Endodermal cell (in vitro differentiated cells): ENCODE results near the gene GTF2I. TPM values are rescaled to one million over a fixed set of nuclear protein-coding genes. Genes with fewer than 3 reads are reported as not detected.
A peak's percentile ranks its signal among the peaks of the same experiment; 100 is the strongest.
"Not testable (repeated sequence)": the region's sequence is repeated elsewhere in the genome, so short reads cannot be mapped to it uniquely, and the experiment has no call there.

Experiments
- DNase-seq: peaks from one replicate; pipeline ENCODE4 v3.0.0-alpha.2; 2017
- H3K27ac ChIP-seq: 2 replicates; pipeline ENCODE4 v1.5.1; 2013; ENCODE audit warnings: mild to moderate bottlenecking, low read depth, low read length, moderate library complexity
- H3K27me3 ChIP-seq: 2 replicates; pipeline ENCODE4 v1.6.1; 2013; ENCODE audit warnings: mild to moderate bottlenecking, low read length, moderate library complexity; ENCODE audit not compliant: insufficient read depth, control insufficient read depth, poor library complexity, severe bottlenecking
- H3K36me3 ChIP-seq: 2 replicates; pipeline ENCODE4 v1.7.0; 2013; ENCODE audit warnings: mild to moderate bottlenecking, low read length, moderate library complexity; ENCODE audit not compliant: control insufficient read depth, insufficient read depth
- H3K4me1 ChIP-seq: one replicate; pipeline ENCODE4 v1.7.0; 2013; ENCODE audit warnings: low read length; ENCODE audit not compliant: control insufficient read depth, insufficient read depth
- H3K4me3 ChIP-seq: 2 replicates; pipeline ENCODE4 v1.5.1; 2013; ENCODE audit warnings: mild to moderate bottlenecking, low read length, moderate library complexity
- H3K9ac ChIP-seq: 2 replicates; pipeline ENCODE4 v1.6.1; 2013; ENCODE audit warnings: mild to moderate bottlenecking, low read length, moderate library complexity; ENCODE audit not compliant: poor library complexity, severe bottlenecking; ENCODE audit errors: extremely low read depth
- H3K9me3 ChIP-seq: 2 replicates; pipeline ENCODE4 v1.6.1; 2013; ENCODE audit warnings: mild to moderate bottlenecking, low read length, moderate library complexity; ENCODE audit not compliant: control insufficient read depth
- H3K27ac Mint-ChIP-seq: 2 replicates; pipeline ENCODE4 v1.8.0; 2020; ENCODE audit warnings: mixed read lengths
- H3K27me3 Mint-ChIP-seq: 2 replicates; pipeline ENCODE4 v1.8.0; 2021; ENCODE audit warnings: mild to moderate bottlenecking, mixed read lengths; ENCODE audit not compliant: insufficient read depth
- H3K36me3 Mint-ChIP-seq: 2 replicates; pipeline ENCODE4 v1.8.0; 2020; ENCODE audit warnings: low read depth, mixed read lengths
- H3K4me1 Mint-ChIP-seq: 2 replicates; pipeline ENCODE4 v1.8.0; 2020; ENCODE audit warnings: mixed read lengths
- H3K4me3 Mint-ChIP-seq: 2 replicates; pipeline ENCODE4 v1.8.0; 2020; ENCODE audit warnings: mild to moderate bottlenecking, moderate library complexity, mixed read lengths
- H3K9me3 Mint-ChIP-seq: 2 replicates; pipeline ENCODE4 v1.8.0; 2020; ENCODE audit warnings: mild to moderate bottlenecking, mixed read lengths
- WGBS, 2 experiments: methylation state at CpG; one replicate each; pipeline versions ENCODE4 v1.1.5 to v1.1.7; 2013; ENCODE audit warnings: missing lambda C conversion rate in 2 of 2, mixed read lengths in 1 of 2; ENCODE audit not compliant: insufficient coverage in 1 of 2, insufficient read length in 1 of 2; 5-methylcytosine and 5-hydroxymethylcytosine counted together
- total RNA-seq, 2 donors: library from RNA; stranded (reverse); fragmentation: NEBNext Ultra II Directional in 1 of 2; extraction: Animal tissue kit (Norgen Biotek cat#: 25700) in 1 of 2; gene quantifications; 2 replicates in 1 of 2; 3 replicates in 1 of 2; pipeline ENCODE4 v1.2.1, GENCODE V29; 2021
- TF ChIP-seq, protein P1 (sequence below): fragments of 200-600 bp; sonication (generic); conservative IDR thresholded peaks from 2 replicates; pipeline ENCODE4 v1.5.0; 2021; ENCODE audit warnings: antibody characterized with exemption, mild to moderate bottlenecking

GTF2I gene
- total RNA-seq, 2 donors from 2014 or later = 391 to 519 TPM

- H3K27me3 Mint-ChIP-seq = no peaks in the 10 kb centered on the region
- peaks cover 24% of the 10 kb centered on the region for H3K36me3 Mint-ChIP-seq
Observed at GRCh38 chr7:74658178-74659004, 873 bp downstream of the GTF2I start.

DNA sequence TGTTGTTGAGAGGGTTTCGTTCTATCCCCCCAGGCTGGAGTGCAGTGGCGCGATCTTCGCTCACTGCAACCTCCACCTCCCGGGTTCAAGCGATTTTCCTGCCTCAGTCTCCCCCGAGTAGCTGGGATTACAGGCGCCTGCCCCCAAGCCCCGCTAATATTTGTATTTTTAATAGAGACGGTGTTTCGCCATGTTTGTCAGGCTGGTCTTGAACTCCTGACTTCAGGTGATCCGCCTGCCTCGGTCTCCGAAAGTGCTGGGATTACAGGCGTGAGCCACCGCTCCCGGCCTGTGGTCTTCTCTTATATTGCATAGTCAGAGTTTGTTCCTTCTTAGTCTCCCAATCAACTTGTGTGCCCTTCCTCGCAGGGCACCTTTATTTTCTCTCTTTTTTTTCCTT lies 2.7 kb downstream of the GTF2I start:
- Histone ChIP-seq H3K9ac (peak overlapping the region; percentile 92), H3K4me3 (peak overlapping the region; percentile 95), H3K27ac (peak overlapping the region; percentile 56), H3K36me3 (peaks cover 17% of the 10 kb centered on the region)
- Mint-ChIP-seq H3K4me3 (peak overlapping the region; percentile 82), H3K27ac (peak overlapping the region; percentile 96), H3K4me1 (peaks cover 44% of the 10 kb centered on the region), H3K36me3 (peaks cover 31% of the 10 kb centered on the region)
- H3K9me3 Mint-ChIP-seq, H3K27me3 ChIP-seq, DNase-seq, H3K27me3 Mint-ChIP-seq, H3K4me1 ChIP-seq, H3K9me3 ChIP-seq: not testable (repeated sequence)
- 47 to 60% methylated on average over 15 to 18 of the region's 18 CpGs for WGBS, 2 experiments

More at GRCh38 chr7:74658178-74659004, 873 bp downstream of the GTF2I start:
- peaks cover 47% of the 10 kb centered on the region for H3K4me1 Mint-ChIP-seq
- no peaks in the 10 kb centered on the region for H3K4me1 ChIP-seq
- H3K4me3 Mint-ChIP-seq = peak overlapping the region; percentile 82
- no peaks in the 10 kb centered on the region for H3K9me3 ChIP-seq
- H3K36me3 ChIP-seq = peaks cover 6% of the 10 kb centered on the region
- TF ChIP-seq, protein P1, sequence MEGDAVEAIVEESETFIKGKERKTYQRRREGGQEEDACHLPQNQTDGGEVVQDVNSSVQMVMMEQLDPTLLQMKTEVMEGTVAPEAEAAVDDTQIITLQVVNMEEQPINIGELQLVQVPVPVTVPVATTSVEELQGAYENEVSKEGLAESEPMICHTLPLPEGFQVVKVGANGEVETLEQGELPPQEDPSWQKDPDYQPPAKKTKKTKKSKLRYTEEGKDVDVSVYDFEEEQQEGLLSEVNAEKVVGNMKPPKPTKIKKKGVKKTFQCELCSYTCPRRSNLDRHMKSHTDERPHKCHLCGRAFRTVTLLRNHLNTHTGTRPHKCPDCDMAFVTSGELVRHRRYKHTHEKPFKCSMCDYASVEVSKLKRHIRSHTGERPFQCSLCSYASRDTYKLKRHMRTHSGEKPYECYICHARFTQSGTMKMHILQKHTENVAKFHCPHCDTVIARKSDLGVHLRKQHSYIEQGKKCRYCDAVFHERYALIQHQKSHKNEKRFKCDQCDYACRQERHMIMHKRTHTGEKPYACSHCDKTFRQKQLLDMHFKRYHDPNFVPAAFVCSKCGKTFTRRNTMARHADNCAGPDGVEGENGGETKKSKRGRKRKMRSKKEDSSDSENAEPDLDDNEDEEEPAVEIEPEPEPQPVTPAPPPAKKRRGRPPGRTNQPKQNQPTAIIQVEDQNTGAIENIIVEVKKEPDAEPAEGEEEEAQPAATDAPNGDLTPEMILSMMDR = no peak
- H3K27ac Mint-ChIP-seq = peak overlapping the region; percentile 95
- H3K27ac ChIP-seq = peak overlapping the region; percentile 98
- H3K9me3 Mint-ChIP-seq = no peaks in the 10 kb centered on the region
- H3K9ac ChIP-seq = peak overlapping the region; percentile 92
- 0 to 1% methylated on average over 33 to 108 of the region's 108 CpGs for WGBS, 2 experiments
- peak overlapping the region; percentile 95 for H3K4me3 ChIP-seq
- H3K27me3 ChIP-seq = no peaks in the 10 kb centered on the region
- DNase-seq = peak; percentile 97

GRCh38 chr7:74661836-74662794 lies 4.6 kb downstream of the GTF2I start:
- not testable (repeated sequence) for H3K9me3 ChIP-seq, H3K9me3 Mint-ChIP-seq, H3K27me3 ChIP-seq, H3K9ac ChIP-seq, H3K4me3 ChIP-seq, H3K4me1 ChIP-seq, H3K4me3 Mint-ChIP-seq, H3K27ac ChIP-seq, H3K27me3 Mint-ChIP-seq
- WGBS, 2 experiments = 89 to 97% methylated on average over 10 to 21 of the region's 21 CpGs
- DNase-seq = peak; percentile 56
- Mint-ChIP-seq H3K36me3 (peaks cover 47% of the 10 kb centered on the region), H3K27ac (peak overlapping the region; percentile 79), H3K4me1 (peaks cover 34% of the 10 kb centered on the region)
- peaks cover 34% of the 10 kb centered on the region for H3K36me3 ChIP-seq
- TF ChIP-seq, protein P1 = peak; percentile 37
